HG03469 (cell line): Measurements from ENCODE around the gene LCN6.

ENCODE experiments used
- ATAC-seq: cut with Tn5 transposase; IDR thresholded peaks from one replicate; pipeline ENCODE4 v1.9.1; 2021; ENCODE audit warnings: mild to moderate bottlenecking, moderate library complexity, moderate number of reproducible peaks; ENCODE audit not compliant: unreplicated experiment

LCN6 gene

GRCh38 chr9:136695435-136695895 lies 52.9 kb downstream of the LCN6 start:
- ATAC-seq: no peak

GRCh38 chr9:136694872-136695247 lies 53.5 kb downstream of the LCN6 start:
- no peak for ATAC-seq

GRCh38 chr9:136694163-136694871 lies 54.0 kb downstream of the LCN6 start:
- ATAC-seq: no peak
